Erythroblast (primary cell): Measurements from ENCODE around the gene PGM1.

Experiments used
- DNase-seq, 2 experiments: peaks; one replicate each; lab custom pipeline; 2025; lab: John Stamatoyannopoulos, UW
- GATA1 ChIP-seq: IDR thresholded peaks from 2 replicates; pipeline ENCODE4 v1.6.1; 2011; ENCODE audit warnings: low read depth, mild to moderate bottlenecking, control low read depth, low read length, moderate library complexity
- POLR2A ChIP-seq: IDR thresholded peaks from 2 replicates; pipeline ENCODE4 v1.6.1; 2011; ENCODE audit warnings: mild to moderate bottlenecking, low read length

The PGM1 gene

DNA sequence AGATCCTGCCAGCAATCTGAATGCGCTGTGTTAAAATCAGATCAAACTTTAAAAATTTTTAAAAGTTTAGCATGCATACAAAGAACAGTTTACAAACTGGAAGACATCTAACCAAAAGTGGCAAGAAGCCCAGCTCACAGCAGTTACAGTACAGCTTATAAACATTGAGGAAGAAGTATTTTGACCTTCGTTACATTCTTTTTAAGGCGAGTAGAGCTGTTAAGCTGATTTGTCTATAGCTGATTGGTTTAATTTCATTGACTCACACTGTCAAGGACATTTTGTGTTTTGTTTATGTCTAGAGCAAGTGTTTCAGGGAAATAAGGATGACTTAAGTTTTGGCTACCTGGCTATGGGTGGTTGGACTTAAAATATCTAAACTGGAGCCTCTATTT, 3.0 kb upstream of the PGM1 start:
- TF ChIP-seq POLR2A: no peak
- DNase-seq: no peak

- DNase-seq: no peak
- TF ChIP-seq POLR2A (no peak), GATA1 (no peak)
Observed at GRCh38 chr1:63592536-63593302, 492 bp upstream of the PGM1 start.

GRCh38 chr1:63593886-63594605, 835 bp downstream of the PGM1 start:
- TF ChIP-seq POLR2A (no peak), GATA1 (no peak)
- DNase-seq: peak; percentile 45 to 49

DNA sequence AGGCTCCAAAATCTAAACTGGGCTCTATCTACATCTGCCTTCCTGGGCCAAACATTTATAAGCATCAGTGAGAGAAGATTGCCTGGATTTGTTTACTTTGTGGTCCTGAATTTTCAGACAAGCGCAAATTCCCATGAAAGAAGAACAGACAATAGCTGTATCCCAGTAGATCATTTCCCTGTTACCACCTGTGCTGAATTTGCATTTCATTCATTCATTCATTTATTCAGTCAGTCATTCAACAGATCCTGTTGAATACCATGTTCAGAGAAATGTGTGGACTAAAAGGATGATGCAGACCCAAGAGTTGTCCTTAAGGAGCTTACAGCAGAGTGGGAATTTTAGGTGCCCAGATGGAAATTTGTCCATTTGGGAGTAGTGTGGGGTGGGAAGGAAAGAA, 2.2 kb downstream of the PGM1 start:
- TF ChIP-seq GATA1: no peak
- TF ChIP-seq POLR2A: no peak
- DNase-seq: no peak

DNA sequence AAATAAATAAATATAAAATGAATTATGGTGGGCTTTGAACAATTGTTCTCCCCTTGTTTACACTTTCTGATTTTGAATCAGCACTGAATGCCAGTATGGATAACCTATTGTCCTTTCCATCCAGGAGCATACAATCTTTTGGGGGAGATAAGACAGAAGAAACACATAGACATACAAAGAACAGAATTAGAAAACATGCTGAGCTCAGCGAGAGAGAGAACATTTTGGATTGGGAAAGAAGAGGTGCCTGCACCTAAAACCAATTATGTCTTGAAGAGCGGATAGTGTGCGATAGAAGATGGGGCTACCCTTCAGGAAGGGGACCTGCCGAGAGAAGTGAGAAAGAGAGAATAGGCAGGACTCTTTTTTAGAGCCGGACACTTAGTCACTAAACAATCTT, 6.6 kb downstream of the PGM1 start:
- no peak for TF ChIP-seq POLR2A
- TF ChIP-seq GATA1: no peak
- DNase-seq: no peak

DNA sequence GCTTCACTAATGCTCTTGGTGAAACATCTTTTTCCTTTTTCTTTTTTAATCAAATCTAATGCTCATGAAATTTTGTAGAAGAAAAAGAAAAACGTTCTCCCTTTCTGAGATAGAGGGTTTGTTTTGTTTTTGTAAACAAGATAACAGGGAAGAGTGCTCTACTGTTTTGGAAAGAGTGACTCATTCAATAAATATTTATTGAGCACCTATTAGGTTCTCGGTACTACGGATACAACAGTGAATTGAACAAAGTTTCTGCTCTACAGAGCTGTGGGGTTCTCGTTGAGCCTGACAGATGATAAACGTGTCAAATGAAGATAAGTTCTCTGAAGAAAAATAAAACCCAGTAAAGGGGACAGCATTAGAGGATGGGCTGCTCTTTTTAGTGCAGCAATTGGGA, 7.0 kb downstream of the PGM1 start:
- DNase-seq: no peak
- TF ChIP-seq POLR2A: no peak
- TF ChIP-seq GATA1: no peak

GRCh38 chr1:63601061-63601460, 7.8 kb downstream of the PGM1 start:
- TF ChIP-seq POLR2A (no peak), GATA1 (no peak)

DNA sequence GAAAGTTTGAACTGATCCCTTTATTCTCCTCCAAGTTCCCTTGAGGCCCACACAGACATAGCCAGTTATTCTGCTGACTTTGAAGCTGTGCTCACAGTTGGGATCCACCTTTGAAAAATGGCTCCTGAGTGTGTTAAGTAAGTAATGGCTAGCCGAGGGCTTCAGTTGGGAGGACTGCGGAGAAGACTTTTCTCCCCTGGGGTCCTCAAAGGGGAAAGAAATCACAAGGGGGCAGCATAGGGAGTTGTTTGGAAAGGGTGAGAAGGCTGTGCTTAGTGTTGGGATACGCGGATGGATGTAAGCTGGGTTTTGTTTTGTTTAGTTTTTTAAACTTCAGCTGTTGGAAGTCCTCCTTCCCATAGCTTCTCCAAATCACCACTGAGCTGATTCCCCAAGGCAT, 8.3 kb downstream of the PGM1 start:
- TF ChIP-seq GATA1 (no peak), POLR2A (no peak)
- no peak for DNase-seq

More at GRCh38 chr1:63601061-63601460, 7.8 kb downstream of the PGM1 start:
- no peak for DNase-seq

- TF ChIP-seq POLR2A (no peak), GATA1 (no peak)
- no peak for DNase-seq
Observed at GRCh38 chr1:63601912-63602311, 8.7 kb downstream of the PGM1 start.

DNA sequence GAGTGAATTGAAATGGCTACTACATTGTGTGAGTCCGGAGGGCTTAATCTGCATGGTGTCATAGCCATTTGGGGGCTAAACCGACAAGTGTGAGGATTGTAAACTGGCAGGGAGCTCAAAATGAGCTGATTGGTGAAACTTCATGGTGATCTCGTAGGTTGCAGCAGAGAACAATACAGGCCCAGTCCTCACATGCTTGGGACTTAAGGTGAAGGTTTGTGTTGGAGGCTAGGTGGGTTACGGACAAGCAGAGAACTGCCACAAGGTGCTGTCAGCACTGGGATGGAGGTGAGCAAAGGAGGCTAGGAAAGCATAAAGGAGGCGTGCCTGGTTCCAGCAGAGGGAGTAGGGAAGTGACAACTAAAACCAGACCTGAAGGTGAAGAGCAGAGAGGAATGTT, 9.4 kb downstream of the PGM1 start:
- DNase-seq: no peak
- TF ChIP-seq POLR2A: no peak
- no peak for TF ChIP-seq GATA1

- TF ChIP-seq GATA1 (no peak), POLR2A (no peak)
- no peak for DNase-seq
Observed at GRCh38 chr1:63603810-63604209, 10.6 kb downstream of the PGM1 start.

DNA sequence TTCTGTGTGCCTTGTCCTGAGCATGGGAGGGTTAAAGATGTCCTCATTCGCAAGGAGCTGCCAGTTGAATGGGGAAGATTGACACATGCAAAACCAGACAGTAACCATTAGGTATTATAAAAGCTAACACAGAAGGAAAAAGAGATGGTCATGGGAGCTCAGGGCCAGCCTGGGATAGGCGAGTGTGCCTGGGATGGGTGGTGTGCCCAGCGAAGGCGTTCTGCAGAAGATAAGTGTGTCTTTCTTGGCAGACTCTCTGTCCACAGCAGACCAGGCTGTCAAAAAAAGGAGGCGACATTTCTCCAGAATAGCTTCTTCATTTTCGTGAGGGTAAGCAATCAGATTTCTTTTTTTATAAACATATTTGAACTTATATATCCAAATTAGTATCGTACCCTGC, 14.1 kb downstream of the PGM1 start:
- no peak for DNase-seq
- TF ChIP-seq POLR2A (no peak), GATA1 (no peak)

GRCh38 chr1:63611231-63611630, 18.0 kb downstream of the PGM1 start:
- DNase-seq: no peak
- no peak for TF ChIP-seq GATA1
- TF ChIP-seq POLR2A: no peak

DNA sequence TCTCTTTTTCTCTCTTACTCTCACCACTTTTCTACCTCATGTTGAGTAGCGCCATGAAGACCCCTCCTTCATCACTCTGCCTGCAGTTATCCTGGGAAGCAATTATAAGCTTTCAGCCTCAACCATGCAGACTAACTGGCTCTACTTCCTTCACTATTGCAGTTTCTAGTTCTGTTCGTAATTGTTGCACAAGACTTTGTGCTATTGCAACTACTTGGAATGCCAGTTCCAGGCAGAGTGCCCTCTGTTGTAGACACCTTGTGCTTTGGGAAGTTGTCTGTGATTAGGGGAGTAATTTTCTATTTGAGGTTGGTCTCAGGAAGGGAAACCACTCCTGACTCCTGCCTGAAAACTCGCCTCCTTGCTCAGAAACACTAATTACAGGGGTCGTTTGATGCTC, 19.4 kb downstream of the PGM1 start:
- DNase-seq: no peak
- TF ChIP-seq GATA1 (no peak), POLR2A (no peak)

- TF ChIP-seq POLR2A (no peak), GATA1 (no peak)
- DNase-seq: no peak
Observed at GRCh38 chr1:63612971-63613370, 19.8 kb downstream of the PGM1 start.

GRCh38 chr1:63615768-63616420, 22.7 kb downstream of the PGM1 start:
- no peak for TF ChIP-seq GATA1
- no peak for TF ChIP-seq POLR2A
- DNase-seq: peak; percentile 60 to 83
